H1 (cell line): ENCODE measurements around the gene TLCD3B. TPM values are rescaled to one million over a fixed set of nuclear protein-coding genes. Genes with fewer than 3 reads are reported as not detected.
A peak's percentile ranks its signal among the peaks of the same experiment; 100 is the strongest.

Experiments
- CTCF ChIA-PET: fragments of 300-600 bp; sonication (Branson Sonifier 250); formaldehyde crosslinking; loops from one replicate; lab custom pipeline; 2021; ENCODE audit not compliant: partially characterized antibody; lab: Charles Lee
- POLR2A ChIA-PET: fragments of 300-600 bp; sonication (Branson Sonifier 250); formaldehyde crosslinking; loops from one replicate; lab custom pipeline; 2021; ENCODE audit warnings: inconsistent platforms; ENCODE audit not compliant: partially characterized antibody; lab: Charles Lee
- DNase-seq, 2 experiments: peaks; one replicate each; pipeline versions ENCODE4 v3.0.0 to v3.0.0-alpha.2; 2010 to 2022; ENCODE audit warnings: low spot score in 2 of 2, low read depth in 1 of 2, mixed read lengths in 1 of 2
- FAIRE-seq: peaks from 2 replicates; lab custom pipeline; 2011; peaks lifted over from hg19 to GRCh38; lab: Jason Lieb, UNC
- H2AFZ ChIP-seq: 2 replicates; pipeline ENCODE4 v1.8.1; 2012; ENCODE audit warnings: low read length, inconsistent platforms
- H2AK5ac ChIP-seq: 2 replicates; pipeline ENCODE4 v1.6.1; 2013; ENCODE audit warnings: low read depth, low read length
- H2BK120ac ChIP-seq: replicated peaks from 2 replicates; pipeline ENCODE3; 2013; ENCODE audit warnings: low read depth, low read length, inconsistent platforms
- H2BK12ac ChIP-seq: 2 replicates; pipeline ENCODE4 v1.6.1; 2013; ENCODE audit warnings: low read depth, low read length
- H2BK15ac ChIP-seq: 2 replicates; pipeline ENCODE4 v1.6.1; 2013; ENCODE audit warnings: low read length
- H2BK20ac ChIP-seq: 2 replicates; pipeline ENCODE4 v1.6.1; 2013; ENCODE audit warnings: low read length
- H2BK5ac ChIP-seq: 2 replicates; pipeline ENCODE4 v1.6.1; 2013; ENCODE audit warnings: low read depth, low read length
- H3K14ac ChIP-seq: 2 replicates; pipeline ENCODE4 v1.6.1; 2013; ENCODE audit warnings: inconsistent platforms; ENCODE audit not compliant: insufficient read length
- H3K18ac ChIP-seq: 2 replicates; pipeline ENCODE4 v1.6.1; 2013; ENCODE audit warnings: low read length; ENCODE audit errors: extremely low read depth
- H3K23ac ChIP-seq: 2 replicates; pipeline ENCODE4 v1.6.1; 2013; ENCODE audit warnings: inconsistent platforms; ENCODE audit not compliant: insufficient read length
- H3K23me2 ChIP-seq: 2 replicates; pipeline ENCODE4 v1.6.1; 2013; ENCODE audit warnings: low read depth, low read length
- H3K27ac ChIP-seq: 2 replicates; pipeline ENCODE4 v1.6.1; 2011; ENCODE audit warnings: low read depth, low read length, inconsistent platforms
- H3K27me3 ChIP-seq, 4 experiments: replicated peaks in 1 of 4; 1 replicate in 1 of 4; 2 replicates in 3 of 4; pipeline versions ENCODE4 v1.6.1 to v1.8.1; 2011 to 2013; ENCODE audit warnings: low read length in 3 of 4, mild to moderate bottlenecking in 3 of 4, inconsistent platforms in 2 of 4, mixed read lengths in 2 of 4, moderate library complexity in 1 of 4; ENCODE audit not compliant: control insufficient read depth in 3 of 4, insufficient read depth in 3 of 4; ENCODE audit errors: extremely low read depth in 1 of 4
- H3K36me3 ChIP-seq, 4 experiments: 2 replicates each; pipeline versions ENCODE4 v1.6.1 to v1.8.1; 2011 to 2013; ENCODE audit warnings: mild to moderate bottlenecking in 4 of 4, low read length in 3 of 4, moderate library complexity in 2 of 4, control low read depth in 1 of 4, inconsistent platforms in 1 of 4; ENCODE audit not compliant: insufficient read depth in 4 of 4, control insufficient read depth in 2 of 4
- H3K4ac ChIP-seq: replicated peaks from 2 replicates; pipeline ENCODE3; 2013; ENCODE audit warnings: low read length, low read depth, mixed read lengths, inconsistent platforms; ENCODE audit not compliant: insufficient read length
- H3K4me1 ChIP-seq, 4 experiments: replicated peaks in 1 of 4; 1 replicate in 1 of 4; 2 replicates in 3 of 4; pipeline versions ENCODE4 v1.6.1 to v1.8.1; 2011 to 2013; ENCODE audit warnings: low read length in 3 of 4, inconsistent platforms in 2 of 4, mixed read lengths in 1 of 4; ENCODE audit not compliant: insufficient read depth in 4 of 4, control insufficient read depth in 3 of 4
- H3K4me2 ChIP-seq, 2 experiments: 2 replicates each; pipeline versions ENCODE4 v1.6.1 to v1.8.1; 2011 to 2013; ENCODE audit warnings: low read depth in 2 of 2, low read length in 2 of 2, control low read depth in 1 of 2, inconsistent platforms in 1 of 2, mild to moderate bottlenecking in 1 of 2; ENCODE audit not compliant: insufficient read depth in 1 of 2
- H3K4me3 ChIP-seq, 4 experiments: fragments of 200-600, 300-600 bp in 1 of 4; sonication (generic), shearing (Covaris generic), sonication (Bioruptor Twin) in 1 of 4; 2 replicates each; pipeline versions ENCODE4 v1.5.1 to v1.8.1; 2011 to 2016; ENCODE audit warnings: low read length in 4 of 4, low read depth in 3 of 4, control low read depth in 2 of 4, inconsistent platforms in 2 of 4, mild to moderate bottlenecking in 2 of 4, mixed read lengths in 1 of 4, moderate library complexity in 1 of 4; ENCODE audit not compliant: insufficient read depth in 2 of 4; ENCODE audit errors: extremely low read depth in 1 of 4
- H3K56ac ChIP-seq: replicated peaks from 2 replicates; pipeline ENCODE3; 2013; ENCODE audit warnings: low read depth, mild to moderate bottlenecking, mixed read lengths, low read length, inconsistent platforms; ENCODE audit not compliant: insufficient read length
- H3K79me1 ChIP-seq: 2 replicates; pipeline ENCODE4 v1.6.1; 2013; ENCODE audit warnings: low read depth, low read length, control low read depth
- H3K79me2 ChIP-seq, 2 experiments: 2 replicates each; pipeline versions ENCODE4 v1.6.1 to v1.8.1; 2012 to 2013; ENCODE audit warnings: low read length in 2 of 2, mild to moderate bottlenecking in 2 of 2, inconsistent platforms in 1 of 2; ENCODE audit not compliant: insufficient read depth in 2 of 2, control insufficient read depth in 1 of 2
- H3K9ac ChIP-seq, 4 experiments: replicated peaks in 1 of 4; 1 replicate in 1 of 4; 2 replicates in 3 of 4; pipeline versions ENCODE4 v1.6.1 to v1.8.1; 2011 to 2013; ENCODE audit warnings: low read depth in 3 of 4, low read length in 3 of 4, control low read depth in 2 of 4, mild to moderate bottlenecking in 2 of 4, moderate library complexity in 2 of 4, inconsistent platforms in 1 of 4; ENCODE audit errors: extremely low read depth in 1 of 4
- H3K9me3 ChIP-seq, 2 experiments: 2 replicates each; pipeline versions ENCODE4 v1.6.1 to v1.8.1; 2012 to 2013; ENCODE audit warnings: mild to moderate bottlenecking in 2 of 2, moderate library complexity in 2 of 2, control low read depth in 1 of 2, inconsistent platforms in 1 of 2, low read depth in 1 of 2, low read length in 1 of 2, mixed read lengths in 1 of 2; ENCODE audit not compliant: insufficient read depth in 2 of 2
- H4K20me1 ChIP-seq, 2 experiments: replicated peaks in 1 of 2; 2 replicates each; pipeline versions ENCODE3 to v1.8.1; 2011 to 2013; ENCODE audit warnings: inconsistent platforms in 2 of 2, low read length in 2 of 2, mild to moderate bottlenecking in 1 of 2; ENCODE audit not compliant: insufficient read depth in 2 of 2, control insufficient read depth in 1 of 2
- H4K5ac ChIP-seq: 2 replicates; pipeline ENCODE4 v1.6.1; 2013; ENCODE audit warnings: low read length, low read depth, mixed read lengths, inconsistent platforms; ENCODE audit not compliant: insufficient read length
- H4K8ac ChIP-seq: 2 replicates; pipeline ENCODE4 v1.8.0; 2013; ENCODE audit warnings: mild to moderate bottlenecking, moderate library complexity, low read length, inconsistent platforms; ENCODE audit not compliant: insufficient read depth; ENCODE audit errors: extremely low read depth
- H4K91ac ChIP-seq: replicated peaks from 2 replicates; pipeline ENCODE3; 2013; ENCODE audit warnings: low read length, mixed read lengths, inconsistent platforms; ENCODE audit not compliant: insufficient read length
- CTBP2 ChIP-seq: IDR thresholded peaks from 2 replicates; pipeline ENCODE4 v1.7.0; 2011; ENCODE audit warnings: borderline replicate concordance, mild to moderate bottlenecking, moderate library complexity, mixed read lengths, low read length; ENCODE audit not compliant: insufficient read depth, insufficient read length
- HDAC2 ChIP-seq, 2 experiments: fragments of 300-600 bp in 1 of 2; sonication (generic) in 1 of 2; IDR thresholded peaks; 2 replicates each; pipeline ENCODE4 v1.6.1; 2011 to 2012; ENCODE audit warnings: low read depth in 2 of 2, low read length in 2 of 2, mild to moderate bottlenecking in 2 of 2, moderate library complexity in 2 of 2, borderline replicate concordance in 1 of 2, inconsistent platforms in 1 of 2
- KDM4A ChIP-seq: IDR thresholded peaks from one replicate; pipeline ENCODE4 v1.7.1; 2012; ENCODE audit warnings: low read depth, mild to moderate bottlenecking, moderate library complexity, low read length, inconsistent platforms; ENCODE audit not compliant: severe bottlenecking
- POLR2AphosphoS5 ChIP-seq: IDR thresholded peaks from 2 replicates; pipeline ENCODE4 v1.6.1; 2011; ENCODE audit warnings: low read depth, low read length
- POU5F1 ChIP-seq: IDR thresholded peaks from 2 replicates; pipeline ENCODE4 v1.6.1; 2011; ENCODE audit warnings: low read depth, mild to moderate bottlenecking, low read length, moderate library complexity
- RBBP5 ChIP-seq: IDR thresholded peaks from 2 replicates; pipeline ENCODE4 v1.7.1; 2012; ENCODE audit warnings: low read depth, mild to moderate bottlenecking, inconsistent platforms, low read length, moderate library complexity, borderline replicate concordance
- SIN3A ChIP-seq, 2 experiments: IDR thresholded peaks in 1 of 2; conservative IDR thresholded peaks in 1 of 2; 2 replicates each; pipeline ENCODE4 v1.6.1; 2011 to 2012; ENCODE audit warnings: low read length in 2 of 2, improper control_type of control experiment in 1 of 2, low read depth in 1 of 2, mild to moderate bottlenecking in 1 of 2
- TAF7 ChIP-seq: optimal IDR thresholded peaks from 2 replicates; pipeline ENCODE3; 2011; ENCODE audit warnings: low read depth, mild to moderate bottlenecking, inconsistent platforms, low read length, moderate library complexity, borderline replicate concordance
- WGBS, 2 experiments: shearing (Covaris generic) in 1 of 2; methylation state at CpG; one replicate each; pipeline versions ENCODE4 v1.1.6 to v1.1.7; 2013 to 2015; ENCODE audit warnings: low lambda C conversion rate in 2 of 2, mixed read lengths in 2 of 2, inconsistent platforms in 1 of 2, low coverage in 1 of 2, missing lambda C conversion rate in 1 of 2; ENCODE audit not compliant: insufficient replicate concordance in 2 of 2, insufficient coverage in 1 of 2, insufficient read length in 1 of 2; ENCODE audit errors: extremely low coverage in 1 of 2, missing lambda C conversion rate in 1 of 2; 5-methylcytosine and 5-hydroxymethylcytosine counted together
- polyA plus RNA-seq, 7 experiments: library from polyadenylated mRNA; depleted of rRNA in 3 of 7; stranded (reverse) in 5 of 7; unstranded in 2 of 7; fragments of >200 nt in 5 of 7; fragments of 200-250 nt in 2 of 7; gene quantifications; 1 replicate in 5 of 7; 2 replicates in 1 of 7; 4 replicates in 1 of 7; pipeline versions ENCODE4 v1.2.1 to v1.2.3, GENCODE V29; 2011 to 2013; ENCODE audit warnings: missing spikeins in 2 of 7, mixed read lengths in 2 of 7
- total RNA-seq: library from RNA; stranded (reverse); fragmentation: NEBNext Ultra II Directional; extraction: Animal tissue kit (Norgen Biotek cat#: 25700); gene quantifications from 2 replicates; pipeline ENCODE4 v1.2.1, GENCODE V29; 2021
- TF ChIP-seq, protein P1 (sequence below): IDR thresholded peaks from 2 replicates; pipeline ENCODE4 v1.6.1; 2011; ENCODE audit warnings: low read length, improper control_type of control experiment

The TLCD3B gene
- total and polyA plus RNA-seq, 2 of the 8 experiments (the other 6 are each of a cell fraction or from before 2014, with no cell fraction given) = 15.2 to 26.9 TPM

DNA sequence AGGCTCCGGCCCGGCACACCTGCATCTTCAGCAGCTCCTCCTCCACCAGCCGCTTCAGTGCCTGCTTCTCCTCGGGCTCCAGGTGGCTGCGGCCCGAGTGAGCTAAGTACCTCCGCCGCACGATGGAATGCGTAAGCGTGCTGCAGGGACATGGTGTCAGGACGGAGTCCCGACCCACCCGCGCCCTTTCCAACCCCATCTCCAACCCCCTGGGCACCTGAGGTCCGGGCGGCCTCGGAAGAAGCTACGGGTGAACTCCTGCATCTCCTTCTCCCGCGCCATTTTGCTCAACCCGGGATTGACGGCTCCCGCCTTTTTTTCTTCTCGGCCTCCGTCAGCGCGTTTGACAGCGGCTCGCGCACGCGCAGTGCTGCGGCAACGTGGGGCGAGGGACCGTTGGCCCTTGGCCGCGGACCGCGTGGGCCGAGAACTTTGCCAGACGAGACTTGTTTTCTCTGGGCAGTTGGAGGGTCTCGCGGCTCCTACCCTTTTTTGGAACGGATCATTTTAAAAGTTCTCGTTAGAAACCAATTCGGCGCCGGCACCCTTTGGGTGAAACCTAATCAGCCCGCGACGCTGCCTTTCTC, 35.7 kb downstream of the TLCD3B start, which contains the start of gene HIRIP3:
Gene HIRIP3 (minus strand): TSS at position 294 of the 587 bp plus-strand sequence. CDS start 12 bp downstream, at position 282.
- H2BK12ac ChIP-seq = peak within 1 kb of the TSS; percentile 10; the same call in 1 of the 2 replicates
- H4K8ac ChIP-seq = peak within 1 kb of the TSS; percentile 93
- no peaks in the 10 kb centered on the region for H3K27me3 ChIP-seq
- H3K4ac ChIP-seq = peak within 1 kb of the TSS; percentile 27
- peak within 1 kb of the TSS; percentile 77; the same call in 1 of the 2 replicates for H2BK15ac ChIP-seq
- H4K5ac ChIP-seq = peak within 1 kb of the TSS; percentile 85
- H3K9ac ChIP-seq = peak within 1 kb of the TSS; percentile 70 to 86 (median 78)
- H2AK5ac ChIP-seq = peak within 1 kb of the TSS; percentile 44; the same call in 1 of the 2 replicates
- WGBS, 2 experiments = 1% methylated on average over 47 of the region's 53 CpGs; no CpG with 5 or more reads in 1 of the 2 experiments
- POLR2A ChIA-PET = interaction anchor here (0.8 to 5.5 kb wide), 17 partner anchors 11 to 285 kb away, joined by 3 to 34 read pairs (median 4); partner anchors contain the start of genes ALDOA, CDIPT, DOC2A and KCTD13
- H3K18ac ChIP-seq = peak within 1 kb of the TSS; percentile 97
- H2AFZ ChIP-seq = peak within 1 kb of the TSS; percentile 86
- FAIRE-seq (no peak), DNase-seq (peak in 1 of 2 experiments; percentile 88)
- peaks cover 0 to 18% (median 3%) of the 10 kb centered on the region in 4 experiments; a peak in 6 of 8 replicates for H3K36me3 ChIP-seq
- H3K14ac ChIP-seq = no peak within 1 kb of the TSS
- no peak within 1 kb of the TSS for H3K23ac ChIP-seq
- H3K27ac ChIP-seq = peak within 1 kb of the TSS; percentile 86
- H3K4me2 ChIP-seq = peak within 1 kb of the TSS; percentile 78 to 92
- peaks cover 0 to 2% of the 10 kb centered on the region in 2 experiments for H4K20me1 ChIP-seq
- peak within 1 kb of the TSS; percentile 81 for H2BK5ac ChIP-seq
- H3K23me2 ChIP-seq = peaks cover 9% of the 10 kb centered on the region; the same call in 1 of the 2 replicates
- H2BK20ac ChIP-seq = no peak within 1 kb of the TSS
- H3K9me3 ChIP-seq = no peaks in the 10 kb centered on the region
- H3K4me3 ChIP-seq = peak within 1 kb of the TSS; percentile 75 to 91 (median 80)
- peak within 1 kb of the TSS; percentile 75 for H3K56ac ChIP-seq
- CTCF ChIA-PET = interaction anchor here (0.9 to 2.1 kb wide), 3 partner anchors 9 to 18 kb away, joined by 5 to 9 read pairs (median 5); no protein-coding TSS in a partner anchor
- peaks cover 0 to 8% (median 3%) of the 10 kb centered on the region in 4 experiments; a peak in 5 of 7 replicates for H3K4me1 ChIP-seq
- no peak within 1 kb of the TSS for H2BK120ac ChIP-seq
- H4K91ac ChIP-seq = peak within 1 kb of the TSS; percentile 87
- H3K79me1 ChIP-seq = peaks cover 3% of the 10 kb centered on the region; the same call in 1 of the 2 replicates
- H3K79me2 ChIP-seq = peaks cover 0 to 7% of the 10 kb centered on the region in 2 experiments; a peak in 1 of 4 replicates
- TF ChIP-seq POU5F1 (no peak), POLR2AphosphoS5 (peak; percentile 79; the same call in 1 of the 2 replicates), CTBP2 (no peak), RBBP5 (no peak), KDM4A (peak; percentile 75), TAF7 (peak; percentile 79), SIN3A (conservative IDR thresholded peaks at IDR 0.05 in 1 of 2, IDR thresholded peaks at IDR 0.05 in 1 of 2; ENCODE audit: low read depth in 1 of 2, low read length in 2 of 2) (peak in 1 of 2 experiments; percentile 80; a peak in 3 of 4 replicates), HDAC2 (IDR thresholded peaks at IDR 0.05; ENCODE audit: borderline replicate concordance in 1 of 2, low read depth in 2 of 2, low read length in 2 of 2) (peak in 1 of 2 experiments; percentile 76; a peak in 1 of 4 replicates)
- TF ChIP-seq, protein P1, sequence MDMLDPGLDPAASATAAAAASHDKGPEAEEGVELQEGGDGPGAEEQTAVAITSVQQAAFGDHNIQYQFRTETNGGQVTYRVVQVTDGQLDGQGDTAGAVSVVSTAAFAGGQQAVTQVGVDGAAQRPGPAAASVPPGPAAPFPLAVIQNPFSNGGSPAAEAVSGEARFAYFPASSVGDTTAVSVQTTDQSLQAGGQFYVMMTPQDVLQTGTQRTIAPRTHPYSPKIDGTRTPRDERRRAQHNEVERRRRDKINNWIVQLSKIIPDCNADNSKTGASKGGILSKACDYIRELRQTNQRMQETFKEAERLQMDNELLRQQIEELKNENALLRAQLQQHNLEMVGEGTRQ = no peak
